ENCODE measurements around the gene TAAR9. TPM values are rescaled to one million over a fixed set of nuclear protein-coding genes. Genes with fewer than 3 reads are reported as not detected.

Gene TAAR9
- total RNA-seq, 4 donors from 2014 or later = not detected

DNA sequence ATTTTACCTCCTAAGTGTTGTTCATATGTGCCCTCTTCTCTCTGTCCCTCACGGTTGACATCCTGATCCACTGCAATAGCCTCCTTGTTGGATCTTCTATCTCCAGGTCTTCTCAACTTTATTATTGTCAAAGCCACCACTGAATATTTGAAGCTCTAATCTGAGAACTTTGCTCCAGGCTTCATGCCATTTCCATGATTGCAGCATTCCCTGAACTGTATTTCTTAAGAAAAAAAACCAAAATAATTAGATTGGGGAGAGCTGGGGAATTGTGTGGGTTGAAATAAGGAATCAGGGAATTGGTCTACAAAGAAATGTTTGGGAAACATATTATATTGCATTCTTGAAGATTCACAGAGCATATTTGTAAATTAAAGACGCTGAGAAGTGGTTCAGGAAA, 22.7 kb upstream of the TAAR9 start:
- in situ Hi-C loops (cut with MboI; ENCODE audit: low pct_ligation_motif_present in 1 of 4, low pct_unique_long_range_greater_than_20kb in 1 of 4, low sequenced_read_pairs in 3 of 4) = no loop called here

GRCh38 chr6:132520953-132521352, 17.1 kb upstream of the TAAR9 start:
- H3K9me3 ChIP-seq = no peaks in the 10 kb centered on the region
- no peaks in the 10 kb centered on the region for H3K27me3 ChIP-seq
- H3K4me1 ChIP-seq = no peaks in the 10 kb centered on the region
- DNase-seq = no peak
- intact Hi-C loops (cut with DNase I; ENCODE audit: low total_unique reads) = no loop called here
- H3K4me3 ChIP-seq = no peak overlapping the region
- WGBS, 2 donors (ENCODE audit: low coverage in 1 of 2) = 45 to 79% methylated on average over 2 of the region's 2 CpGs
- H3K36me3 ChIP-seq = no peaks in the 10 kb centered on the region
- in situ Hi-C loops (cut with MboI; ENCODE audit: low pct_ligation_motif_present in 1 of 4, low pct_unique_long_range_greater_than_20kb in 1 of 4, low sequenced_read_pairs in 3 of 4) = no loop called here
- no peak overlapping the region for H3K27ac ChIP-seq
- TF ChIP-seq EP300 (IDR thresholded peaks at IDR 0.05; ENCODE audit: low read depth) (no peak), POLR2A (IDR thresholded peaks at IDR 0.05) (no peak), CTCF (IDR thresholded peaks at IDR 0.05) (no peak), POLR2AphosphoS5 (IDR thresholded peaks at IDR 0.05) (no peak)

More for the DNA sequence above, 22.7 kb upstream of the TAAR9 start:
- Histone ChIP-seq H3K27ac (no peak overlapping the region), H3K36me3 (no peaks in the 10 kb centered on the region), H3K4me3 (no peak overlapping the region), H3K27me3 (no peaks in the 10 kb centered on the region), H3K4me1 (peaks cover 11 to 29% (median 16%) of the 10 kb centered on the region in 4 donors), H3K9me3 (no peaks in the 10 kb centered on the region)
- WGBS, 2 donors (ENCODE audit: low coverage in 1 of 2) = 52 to 55% methylated on average over 2 of the region's 2 CpGs
- intact Hi-C loops (cut with DNase I; ENCODE audit: low total_unique reads) = no loop called here
- TF ChIP-seq CTCF (IDR thresholded peaks at IDR 0.05) = no peak
- TF ChIP-seq POLR2AphosphoS5 (IDR thresholded peaks at IDR 0.05) = no peak
- no peak for TF ChIP-seq EP300 (IDR thresholded peaks at IDR 0.05; ENCODE audit: low read depth)
- TF ChIP-seq POLR2A (IDR thresholded peaks at IDR 0.05) = no peak
- no peak for DNase-seq

DNA sequence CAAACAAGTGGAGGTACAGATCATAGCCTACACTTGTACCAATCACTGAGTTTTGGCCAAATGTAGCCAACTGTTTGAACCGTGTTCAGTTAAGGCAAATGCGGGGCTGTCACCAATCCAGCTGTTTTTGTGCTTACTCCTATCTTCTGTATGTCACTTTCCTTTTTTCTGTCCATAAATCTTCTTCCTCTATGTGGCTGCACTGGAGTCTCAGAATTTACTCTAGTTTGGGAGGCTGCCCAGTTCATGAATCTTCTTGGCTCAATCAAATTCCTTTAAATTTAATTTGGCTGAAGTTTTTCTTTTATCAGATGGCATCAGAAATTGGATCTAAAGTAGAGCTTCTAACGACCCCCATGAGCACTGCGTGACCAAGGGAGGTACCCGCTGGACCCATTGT, 13.4 kb upstream of the TAAR9 start:
- WGBS, 2 donors (ENCODE audit: low coverage in 1 of 2) = 90 to 93% methylated on average over 5 of the region's 5 CpGs
- in situ Hi-C loops (cut with MboI; ENCODE audit: low pct_ligation_motif_present in 1 of 4, low pct_unique_long_range_greater_than_20kb in 1 of 4, low sequenced_read_pairs in 3 of 4) (loop anchor here (25.0 kb wide), 2 partner anchors 238 to 263 kb away; partner anchors contain the start of genes VNN2 (in 3 of the 4) and SLC18B1 (in 1 of the 4)), intact Hi-C loops (cut with DNase I; ENCODE audit: low total_unique reads) (no loop called here)
- H3K4me1 ChIP-seq = no peaks in the 10 kb centered on the region
- TF ChIP-seq POLR2AphosphoS5 (IDR thresholded peaks at IDR 0.05) = no peak
- TF ChIP-seq CTCF (IDR thresholded peaks at IDR 0.05) = no peak
- TF ChIP-seq EP300 (IDR thresholded peaks at IDR 0.05; ENCODE audit: low read depth) = no peak
- no peak for TF ChIP-seq POLR2A (IDR thresholded peaks at IDR 0.05)
- H3K4me3 ChIP-seq = no peak overlapping the region
- H3K36me3 ChIP-seq = no peaks in the 10 kb centered on the region
- H3K9me3 ChIP-seq = no peaks in the 10 kb centered on the region
- H3K27ac ChIP-seq = no peak overlapping the region
- H3K27me3 ChIP-seq = no peaks in the 10 kb centered on the region
- DNase-seq = no peak

- DNase-seq = no peak
- no peaks in the 10 kb centered on the region for H3K9me3 ChIP-seq
- in situ Hi-C loops (cut with MboI; ENCODE audit: low pct_ligation_motif_present in 1 of 4, low pct_unique_long_range_greater_than_20kb in 1 of 4, low sequenced_read_pairs in 3 of 4) (loop anchor here (25.0 kb wide), 2 partner anchors 236 to 261 kb away; partner anchors contain the start of genes VNN2 (in 3 of the 4) and SLC18B1 (in 1 of the 4)), intact Hi-C loops (cut with DNase I; ENCODE audit: low total_unique reads) (no loop called here)
- no peak overlapping the region for H3K27ac ChIP-seq
- peaks cover 0 to 4% (median 2%) of the 10 kb centered on the region in 4 donors for H3K4me1 ChIP-seq
- no peaks in the 10 kb centered on the region for H3K36me3 ChIP-seq
- WGBS, 2 donors (ENCODE audit: low coverage in 1 of 2) = 71 to 98% methylated on average over 4 of the region's 4 CpGs
- H3K27me3 ChIP-seq = no peaks in the 10 kb centered on the region
- TF ChIP-seq POLR2AphosphoS5 (IDR thresholded peaks at IDR 0.05) (no peak), CTCF (IDR thresholded peaks at IDR 0.05) (no peak), POLR2A (IDR thresholded peaks at IDR 0.05) (no peak), EP300 (IDR thresholded peaks at IDR 0.05; ENCODE audit: low read depth) (no peak)
- H3K4me3 ChIP-seq = no peak overlapping the region
These were observed 12.2 kb upstream of the TAAR9 start for GRCh38 chr6:132525866-132526265.

All from transverse colon (tissue), 4 donors.